Gastrocnemius medialis (tissue), 4 donors: Measurements from ENCODE around the gene SPINT1.

Experiments used
- POLR2A ChIP-seq, 2 donors: fragments of 450-650 bp; IDR thresholded peaks; one replicate each; pipeline ENCODE4 v1.6.1; 2017; ENCODE audit warnings: antibody characterized with exemption in 2 of 2, mild to moderate bottlenecking in 2 of 2, moderate library complexity in 2 of 2
- TF ChIP-seq, protein P1 (sequence below), 5 experiments: fragments of 450-650 bp in 3 of 5; fragments of 200-600 bp in 2 of 5; sonication (generic) in 2 of 5; IDR thresholded peaks in 4 of 5; conservative IDR thresholded peaks in 1 of 5; 1 replicate in 4 of 5; 2 replicates in 1 of 5; pipeline ENCODE4 v1.5.1; 2016 to 2019; ENCODE audit warnings: antibody characterized with exemption in 5 of 5, mild to moderate bottlenecking in 3 of 5, moderate library complexity in 3 of 5

DNA sequence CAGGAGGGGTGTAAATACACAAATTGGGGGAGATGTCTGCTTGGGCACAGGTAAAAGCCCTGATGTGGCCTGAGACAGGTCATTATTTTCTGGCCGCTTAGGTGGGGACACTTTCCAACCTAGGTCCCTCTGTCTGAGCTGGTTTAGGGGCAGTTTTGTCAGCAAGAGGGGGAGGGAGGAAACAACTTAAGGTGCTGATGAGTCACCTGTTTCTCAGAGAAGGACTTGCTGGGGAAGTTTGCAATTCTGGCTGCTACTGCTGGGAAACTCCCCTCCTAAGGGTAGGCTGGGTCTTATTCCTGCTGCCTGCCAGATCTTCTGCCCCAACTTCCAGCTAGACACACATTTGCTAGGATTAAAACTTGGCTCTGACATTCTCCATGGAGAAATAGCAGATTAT is 34.9 kb downstream of the SPINT1 start:
- TF ChIP-seq, protein P1, sequence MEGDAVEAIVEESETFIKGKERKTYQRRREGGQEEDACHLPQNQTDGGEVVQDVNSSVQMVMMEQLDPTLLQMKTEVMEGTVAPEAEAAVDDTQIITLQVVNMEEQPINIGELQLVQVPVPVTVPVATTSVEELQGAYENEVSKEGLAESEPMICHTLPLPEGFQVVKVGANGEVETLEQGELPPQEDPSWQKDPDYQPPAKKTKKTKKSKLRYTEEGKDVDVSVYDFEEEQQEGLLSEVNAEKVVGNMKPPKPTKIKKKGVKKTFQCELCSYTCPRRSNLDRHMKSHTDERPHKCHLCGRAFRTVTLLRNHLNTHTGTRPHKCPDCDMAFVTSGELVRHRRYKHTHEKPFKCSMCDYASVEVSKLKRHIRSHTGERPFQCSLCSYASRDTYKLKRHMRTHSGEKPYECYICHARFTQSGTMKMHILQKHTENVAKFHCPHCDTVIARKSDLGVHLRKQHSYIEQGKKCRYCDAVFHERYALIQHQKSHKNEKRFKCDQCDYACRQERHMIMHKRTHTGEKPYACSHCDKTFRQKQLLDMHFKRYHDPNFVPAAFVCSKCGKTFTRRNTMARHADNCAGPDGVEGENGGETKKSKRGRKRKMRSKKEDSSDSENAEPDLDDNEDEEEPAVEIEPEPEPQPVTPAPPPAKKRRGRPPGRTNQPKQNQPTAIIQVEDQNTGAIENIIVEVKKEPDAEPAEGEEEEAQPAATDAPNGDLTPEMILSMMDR (IDR thresholded peaks at IDR 0.05 in 4 of 5, conservative IDR thresholded peaks at IDR 0.05 in 1 of 5), result no peak
- no peak for TF ChIP-seq POLR2A (IDR thresholded peaks at IDR 0.05)
